Right atrium auricular region (tissue), 2 donors: ENCODE results near the gene SMIM1. TPM values are rescaled to one million over a fixed set of nuclear protein-coding genes. Genes with fewer than 3 reads are reported as not detected.

Experiments
- DNase-seq: peaks from one replicate; pipeline ENCODE4 v3.0.0-alpha.2; 2019; ENCODE audit warnings: low spot score
- H3K27ac ChIP-seq, 2 donors: fragments of 200-600 bp; sonication (generic); 1 replicate in 1 of 2; 2 replicates in 1 of 2; pipeline ENCODE4 v1.5.1; 2016 to 2019
- H3K27me3 ChIP-seq, 2 donors: fragments of 200-600 bp; sonication (generic); one replicate each; pipeline versions ENCODE4 v1.5.1 to v1.6.0; 2017 to 2019
- H3K36me3 ChIP-seq: fragments of 200-600 bp; sonication (generic); one replicate; pipeline ENCODE4 v1.5.1; 2016
- H3K4me1 ChIP-seq, 2 donors: fragments of 200-600 bp; sonication (generic); one replicate each; pipeline versions ENCODE4 v1.5.1 to v1.6.0; 2017 to 2019
- H3K4me3 ChIP-seq, 2 donors: fragments of 200-600 bp; sonication (generic); 1 replicate in 1 of 2; 2 replicates in 1 of 2; pipeline ENCODE4 v1.5.1; 2017 to 2019; ENCODE audit warnings: mild to moderate bottlenecking in 1 of 2, moderate library complexity in 1 of 2
- H3K9me3 ChIP-seq, 2 donors: fragments of 200-600 bp; sonication (generic); one replicate each; pipeline ENCODE4 v1.5.1; 2019
- total RNA-seq, 2 donors: library from RNA; depleted of rRNA; stranded (reverse); fragments of >200 nt; gene quantifications; one replicate each; pipeline ENCODE4 v1.1.0, GENCODE V29; 2016
- TF ChIP-seq, protein P1 (sequence below), 2 donors: fragments of 200-600 bp; sonication (generic); IDR thresholded peaks; one replicate each; pipeline ENCODE4 v1.5.1; 2019; ENCODE audit warnings: antibody characterized with exemption in 2 of 2

Gene SMIM1
- total RNA-seq, 2 donors from 2014 or later: 40.4 to 54.6 TPM

DNA sequence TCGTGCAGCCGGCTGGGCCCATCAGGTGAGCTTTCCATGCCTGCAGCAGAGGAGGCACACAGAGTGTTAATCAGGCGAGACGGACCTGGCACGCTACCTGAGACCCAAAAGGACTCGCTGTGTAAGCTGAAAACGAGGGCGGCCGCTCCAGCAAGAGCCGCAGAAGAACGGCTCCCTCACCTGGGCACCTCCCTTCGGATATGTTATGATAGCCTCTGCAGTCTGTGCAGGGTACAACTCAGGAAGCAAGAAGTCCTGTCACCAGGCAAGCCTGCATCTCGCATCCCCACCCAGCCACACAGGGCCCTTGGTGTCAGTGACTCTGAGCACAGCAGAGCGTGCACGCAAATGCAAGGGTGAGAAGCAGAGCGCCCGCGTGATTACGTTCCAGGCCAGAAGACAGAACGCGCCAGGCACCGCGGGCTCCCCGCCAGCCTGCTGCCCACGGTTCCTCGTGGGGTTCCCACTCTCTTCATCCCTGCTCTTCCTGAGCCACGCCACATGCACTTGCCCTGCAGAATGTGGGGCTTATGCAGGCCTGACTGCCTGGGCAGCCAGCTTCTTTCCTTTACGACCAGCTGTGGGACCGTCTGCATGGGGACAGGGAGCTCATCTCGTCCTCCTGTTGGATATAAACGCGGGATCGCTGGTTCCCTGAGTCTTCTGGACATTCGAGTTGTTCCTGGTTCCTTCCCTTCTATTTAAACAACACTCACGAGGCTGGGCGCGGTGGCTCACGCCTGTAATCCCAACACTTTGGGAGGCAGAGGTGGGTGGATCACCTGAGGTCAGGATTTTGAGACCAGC lies 44.0 kb downstream of the SMIM1 start:
- DNase-seq: no peak
- Histone ChIP-seq H3K4me3 (no peak overlapping the region), H3K9me3 (no peaks in the 10 kb centered on the region), H3K27ac (no peak overlapping the region), H3K36me3 (peaks cover 33% of the 10 kb centered on the region), H3K27me3 (no peaks in the 10 kb centered on the region), H3K4me1 (no peaks in the 10 kb centered on the region)
- TF ChIP-seq, protein P1, sequence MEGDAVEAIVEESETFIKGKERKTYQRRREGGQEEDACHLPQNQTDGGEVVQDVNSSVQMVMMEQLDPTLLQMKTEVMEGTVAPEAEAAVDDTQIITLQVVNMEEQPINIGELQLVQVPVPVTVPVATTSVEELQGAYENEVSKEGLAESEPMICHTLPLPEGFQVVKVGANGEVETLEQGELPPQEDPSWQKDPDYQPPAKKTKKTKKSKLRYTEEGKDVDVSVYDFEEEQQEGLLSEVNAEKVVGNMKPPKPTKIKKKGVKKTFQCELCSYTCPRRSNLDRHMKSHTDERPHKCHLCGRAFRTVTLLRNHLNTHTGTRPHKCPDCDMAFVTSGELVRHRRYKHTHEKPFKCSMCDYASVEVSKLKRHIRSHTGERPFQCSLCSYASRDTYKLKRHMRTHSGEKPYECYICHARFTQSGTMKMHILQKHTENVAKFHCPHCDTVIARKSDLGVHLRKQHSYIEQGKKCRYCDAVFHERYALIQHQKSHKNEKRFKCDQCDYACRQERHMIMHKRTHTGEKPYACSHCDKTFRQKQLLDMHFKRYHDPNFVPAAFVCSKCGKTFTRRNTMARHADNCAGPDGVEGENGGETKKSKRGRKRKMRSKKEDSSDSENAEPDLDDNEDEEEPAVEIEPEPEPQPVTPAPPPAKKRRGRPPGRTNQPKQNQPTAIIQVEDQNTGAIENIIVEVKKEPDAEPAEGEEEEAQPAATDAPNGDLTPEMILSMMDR (IDR thresholded peaks at IDR 0.05): no peak

DNA sequence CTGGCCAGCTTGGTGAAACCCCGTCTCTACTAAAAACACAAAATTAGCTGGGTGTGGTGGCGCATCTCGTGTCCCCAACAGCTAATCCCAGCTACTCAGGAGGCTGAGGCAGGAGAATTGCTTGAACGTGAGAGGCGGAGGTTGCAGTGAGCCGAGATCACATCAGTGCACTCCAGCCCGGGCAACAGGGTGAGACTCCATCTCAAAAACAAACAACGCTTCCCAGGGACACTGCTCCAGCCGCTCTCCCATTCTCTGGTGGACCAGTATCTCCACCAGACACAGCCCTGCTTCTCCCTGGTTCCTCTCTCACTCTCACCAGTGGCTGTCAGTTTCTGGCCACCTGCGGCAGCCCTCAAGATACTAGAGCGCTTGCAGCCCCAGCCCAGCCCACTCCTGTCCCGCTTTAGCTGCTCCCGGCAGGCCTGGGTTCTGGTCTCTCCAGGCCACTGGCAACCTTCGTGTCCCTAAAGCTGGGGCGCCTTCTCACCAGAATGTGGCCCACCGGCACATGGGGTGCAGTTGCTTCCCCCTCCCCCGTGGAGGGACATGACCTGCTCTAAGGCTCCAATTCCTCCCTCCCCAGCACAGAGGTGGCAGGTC lies 44.7 kb downstream of the SMIM1 start:
- H3K36me3 ChIP-seq: peaks cover 40% of the 10 kb centered on the region
- no peaks in the 10 kb centered on the region for H3K9me3 ChIP-seq
- H3K27me3 ChIP-seq: no peaks in the 10 kb centered on the region
- no peak overlapping the region for H3K27ac ChIP-seq
- TF ChIP-seq, protein P1 (IDR thresholded peaks at IDR 0.05): no peak
- DNase-seq: no peak
- no peak overlapping the region for H3K4me3 ChIP-seq
- H3K4me1 ChIP-seq: no peaks in the 10 kb centered on the region

DNA sequence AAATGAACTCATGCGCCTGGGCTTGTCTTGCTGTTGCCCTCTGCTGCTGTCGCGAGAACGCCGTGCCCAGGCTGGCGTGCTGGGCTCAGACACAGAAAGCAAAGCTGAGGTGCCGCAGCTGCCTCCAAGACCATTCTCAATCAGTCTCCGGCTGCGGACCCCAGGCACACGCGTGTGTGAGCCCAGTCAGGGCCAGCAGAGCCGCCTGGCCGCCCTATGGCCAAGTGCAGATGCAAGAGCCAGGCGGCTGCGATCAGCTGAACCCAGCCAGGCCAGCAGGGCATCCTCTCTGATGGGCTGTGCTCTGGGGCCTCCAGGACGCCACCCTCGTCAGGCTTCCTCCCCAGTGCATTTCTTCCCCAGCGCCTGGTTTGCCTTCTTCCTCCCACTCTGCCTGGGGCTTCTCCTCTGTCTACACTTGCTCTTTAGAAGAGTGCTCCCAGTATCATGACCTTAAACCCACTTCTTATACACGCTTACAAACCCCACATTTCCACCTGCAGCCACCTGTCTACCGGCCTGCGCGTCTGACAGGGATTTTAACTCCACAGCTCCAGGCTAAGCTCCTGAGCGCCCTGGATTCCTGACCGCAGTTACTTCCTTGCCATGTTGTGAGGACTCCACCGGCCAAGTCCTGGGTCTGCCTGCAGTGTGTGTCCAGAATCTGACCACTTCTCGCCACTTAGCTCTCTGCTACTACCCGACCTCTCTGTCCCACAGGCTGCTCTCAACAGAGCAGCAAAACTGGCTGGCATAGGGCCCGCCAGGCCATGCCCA lies 45.5 kb downstream of the SMIM1 start:
- peaks cover 48% of the 10 kb centered on the region for H3K36me3 ChIP-seq

DNA sequence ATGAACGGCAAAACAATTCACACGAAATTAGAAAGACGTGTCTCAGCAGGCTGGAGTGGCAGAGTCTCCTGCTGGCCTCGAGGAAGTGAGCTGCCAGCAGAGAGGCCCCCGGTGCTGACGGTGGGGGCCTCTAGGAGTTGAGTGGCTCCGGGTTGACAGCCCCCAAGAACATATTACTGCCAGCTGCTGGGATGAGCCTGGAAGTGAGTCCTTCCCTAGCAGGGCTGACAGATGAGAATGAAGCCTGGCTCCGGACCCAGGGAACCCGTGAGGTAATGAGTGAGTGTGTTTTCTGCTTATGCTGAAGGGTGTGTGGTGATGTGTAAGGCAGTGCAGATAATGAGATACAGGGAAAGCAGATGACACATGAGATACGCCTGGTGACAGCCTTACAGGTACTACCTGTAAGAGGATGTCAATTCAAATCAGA lies 47.2 kb downstream of the SMIM1 start:
- no peak for DNase-seq
- Histone ChIP-seq H3K36me3 (peaks cover 52% of the 10 kb centered on the region), H3K4me3 (no peak overlapping the region), H3K9me3 (no peaks in the 10 kb centered on the region), H3K4me1 (no peaks in the 10 kb centered on the region), H3K27ac (no peak overlapping the region), H3K27me3 (no peaks in the 10 kb centered on the region)
- TF ChIP-seq, protein P1 (IDR thresholded peaks at IDR 0.05): no peak

More for the DNA sequence above, 45.5 kb downstream of the SMIM1 start:
- TF ChIP-seq, protein P1 (IDR thresholded peaks at IDR 0.05): no peak
- no peak for DNase-seq
- Histone ChIP-seq H3K27ac (no peak overlapping the region), H3K27me3 (no peaks in the 10 kb centered on the region), H3K9me3 (no peaks in the 10 kb centered on the region), H3K4me1 (no peaks in the 10 kb centered on the region), H3K4me3 (no peak overlapping the region)

DNA sequence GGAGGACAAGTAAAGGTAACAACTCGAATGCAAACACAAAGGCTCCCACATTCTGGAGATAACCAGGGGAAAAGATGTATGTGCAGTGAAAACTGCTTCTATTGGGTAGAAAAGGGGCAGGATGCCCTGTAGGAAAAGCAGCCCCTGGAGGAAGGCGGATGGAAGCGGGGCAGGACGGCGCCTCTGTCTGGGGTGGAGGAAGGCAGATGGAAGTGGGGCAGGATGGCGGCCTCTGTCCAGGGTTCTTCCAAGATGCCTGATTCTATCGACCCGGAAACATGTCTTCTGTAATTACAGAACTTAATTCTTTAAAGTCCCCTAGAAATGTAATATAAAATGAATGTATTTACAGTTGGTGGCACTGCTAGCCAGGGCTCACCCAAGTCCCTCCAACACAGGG lies 47.8 kb downstream of the SMIM1 start:
- DNase-seq: no peak
- Histone ChIP-seq H3K27ac (no peak overlapping the region), H3K27me3 (no peaks in the 10 kb centered on the region), H3K4me1 (no peaks in the 10 kb centered on the region), H3K36me3 (peaks cover 51% of the 10 kb centered on the region), H3K4me3 (no peak overlapping the region), H3K9me3 (no peaks in the 10 kb centered on the region)
- TF ChIP-seq, protein P1 (IDR thresholded peaks at IDR 0.05): no peak
